ENCODE data around the gene KCNE1. TPM values are rescaled to one million over a fixed set of nuclear protein-coding genes. Genes with fewer than 3 reads are reported as not detected.

Gene KCNE1
- total RNA-seq, 6 experiments from 2014 or later, result 1.3 to 5.4 (median 2.3) TPM

Small RNA genes within 50 kb of the gene (small RNA-seq; reads per million reads assigned to genes)
- 0 reads per million in 2 experiments for gene RF00614

Other genes starting within 250 kb of the KCNE1 start
- gene KCNE2, start 148.2 kb downstream of the KCNE1 start, total RNA-seq, result not detected
- 10 to 100 TPM in 2 of 6 experiments, 1 to 10 TPM in 3, under 1 TPM in 1; 0.51 to 12.3 (median 4.6) TPM for gene SMIM11, start 136.7 kb downstream of the KCNE1 start, total RNA-seq
- not detected for gene SMIM34, start 88.3 kb downstream of the KCNE1 start, total RNA-seq
- 10 to 100 TPM; 34.3 to 71.0 (median 55.4) TPM for gene RCAN1, start 102.9 kb upstream of the KCNE1 start, total RNA-seq
- gene CLIC6, start 156.8 kb upstream of the KCNE1 start, total RNA-seq, result under 1 TPM; 0.25 to 0.63 (median 0.43) TPM

Data from right lobe of liver (tissue), 5 donors.